Cardiac fibroblast (primary cell): ENCODE measurements around the gene DNAJC1.

Source experiments
- DNase-seq, 2 donors: peaks; one replicate each; pipeline versions ENCODE4 v3.0.0 to v3.0.0-alpha.2; 2010; ENCODE audit warnings: low read depth in 2 of 2
- H3K4me3 ChIP-seq, 2 donors: replicated peaks in 1 of 2; 1 replicate in 1 of 2; 2 replicates in 1 of 2; pipeline ENCODE4 v1.5.1; 2011; ENCODE audit warnings: low read depth in 2 of 2, low read length in 2 of 2, mild to moderate bottlenecking in 2 of 2, moderate library complexity in 1 of 2
- CTCF ChIP-seq: IDR thresholded peaks from one replicate; pipeline ENCODE4 v1.5.1; 2011; ENCODE audit warnings: low read depth, mild to moderate bottlenecking, low read length, inconsistent platforms

DNAJC1 gene

GRCh38 chr10:21776883-21777282 is 226.6 kb downstream of the DNAJC1 start:
- no peak overlapping the region for H3K4me3 ChIP-seq
- DNase-seq: no peak
- no peak for TF ChIP-seq CTCF

GRCh38 chr10:21771219-21771618 is 232.3 kb downstream of the DNAJC1 start:
- no peak for DNase-seq

GRCh38 chr10:21769041-21769440 is 234.5 kb downstream of the DNAJC1 start:
- TF ChIP-seq CTCF: no peak
- no peak for DNase-seq
- H3K4me3 ChIP-seq: no peak overlapping the region

More at GRCh38 chr10:21771219-21771618, 232.3 kb downstream of the DNAJC1 start:
- no peak overlapping the region for H3K4me3 ChIP-seq
- TF ChIP-seq CTCF: no peak

GRCh38 chr10:21764466-21765189 is 238.9 kb downstream of the DNAJC1 start:
- no peak for DNase-seq
- H3K4me3 ChIP-seq: no peak overlapping the region
- TF ChIP-seq CTCF: no peak

- H3K4me3 ChIP-seq: no peak overlapping the region
- no peak for DNase-seq
- no peak for TF ChIP-seq CTCF
Observed at GRCh38 chr10:21760332-21760731, 243.2 kb downstream of the DNAJC1 start.

GRCh38 chr10:21759232-21759631 is 244.3 kb downstream of the DNAJC1 start:
- TF ChIP-seq CTCF: no peak
- no peak overlapping the region for H3K4me3 ChIP-seq
- DNase-seq: no peak

- TF ChIP-seq CTCF: no peak
- H3K4me3 ChIP-seq: no peak overlapping the region
- DNase-seq: no peak
Observed at GRCh38 chr10:21758696-21759095, 244.8 kb downstream of the DNAJC1 start.
